SK-MEL-5 (cell line): ENCODE data around the gene IL1RAPL2. TPM values are rescaled to one million over a fixed set of nuclear protein-coding genes. Genes with fewer than 3 reads are reported as not detected.
"Not testable (repeated sequence)": the region's sequence is repeated elsewhere in the genome, so short reads cannot be mapped to it uniquely, and the experiment has no call there.

Experiments used
- DNase-seq: peaks from one replicate; pipeline ENCODE4 v3.0.0-alpha.2; 2016; ENCODE audit warnings: low read depth, low spot score
- in situ Hi-C: cut with HindIII; loops from 2 replicates; pipeline ENCODE4 v1.10.0; 2016; ENCODE audit warnings: low sequenced_read_pairs, high pct_unique_total_duplicates, low pct_unique_long_range_greater_than_20kb
- total RNA-seq: library from RNA; depleted of rRNA; stranded (reverse); fragments of >200 nt; shearing (Covaris generic); gene quantifications from 2 replicates; pipeline ENCODE4 v1.2.3, GENCODE V29; 2014

IL1RAPL2 gene
- total RNA-seq, 1 experiment from 2014 or later = not detected

GRCh38 chrX:104762641-104763040 is 196.6 kb downstream of the IL1RAPL2 start:
- no peak for DNase-seq
- in situ Hi-C loops = no loop called here

- no peak for DNase-seq
- in situ Hi-C loops = no loop called here
Measured at GRCh38 chrX:104789784-104790183, 223.8 kb downstream of the IL1RAPL2 start.

- in situ Hi-C loops = no loop called here
- no peak for DNase-seq
Measured at GRCh38 chrX:104795804-104796203, 229.8 kb downstream of the IL1RAPL2 start.

- no peak for DNase-seq
- in situ Hi-C loops = no loop called here
Measured at GRCh38 chrX:104803219-104803618, 237.2 kb downstream of the IL1RAPL2 start.

- in situ Hi-C loops = no loop called here
- DNase-seq = no peak
Measured at GRCh38 chrX:104806346-104806745, 240.3 kb downstream of the IL1RAPL2 start.

GRCh38 chrX:104833401-104833800 is 267.4 kb downstream of the IL1RAPL2 start:
- no peak for DNase-seq
- in situ Hi-C loops = no loop called here

GRCh38 chrX:104842646-104843045 is 276.6 kb downstream of the IL1RAPL2 start:
- no peak for DNase-seq
- in situ Hi-C loops = no loop called here

GRCh38 chrX:104852241-104852640 is 286.2 kb downstream of the IL1RAPL2 start:
- in situ Hi-C loops = no loop called here
- DNase-seq = no peak

DNA sequence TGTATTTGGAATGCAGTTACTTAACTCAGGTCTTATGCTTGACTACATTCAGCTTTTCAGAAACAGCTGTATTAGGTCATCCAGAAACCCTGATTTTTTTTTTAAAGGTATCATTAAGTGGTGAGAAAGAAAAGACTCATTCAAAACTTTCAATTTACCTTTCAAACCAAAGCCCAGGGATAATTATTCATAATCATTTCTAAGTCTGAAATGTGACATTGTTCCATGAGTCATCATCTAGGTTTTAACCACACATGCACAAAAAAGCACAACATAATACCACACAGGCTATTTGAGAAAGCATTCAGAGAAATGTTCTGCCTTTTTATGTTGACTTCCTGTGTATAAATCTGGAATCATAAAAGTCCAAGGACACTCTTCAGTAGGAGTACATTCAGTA is 288.2 kb downstream of the IL1RAPL2 start:
- in situ Hi-C loops = no loop called here

DNA sequence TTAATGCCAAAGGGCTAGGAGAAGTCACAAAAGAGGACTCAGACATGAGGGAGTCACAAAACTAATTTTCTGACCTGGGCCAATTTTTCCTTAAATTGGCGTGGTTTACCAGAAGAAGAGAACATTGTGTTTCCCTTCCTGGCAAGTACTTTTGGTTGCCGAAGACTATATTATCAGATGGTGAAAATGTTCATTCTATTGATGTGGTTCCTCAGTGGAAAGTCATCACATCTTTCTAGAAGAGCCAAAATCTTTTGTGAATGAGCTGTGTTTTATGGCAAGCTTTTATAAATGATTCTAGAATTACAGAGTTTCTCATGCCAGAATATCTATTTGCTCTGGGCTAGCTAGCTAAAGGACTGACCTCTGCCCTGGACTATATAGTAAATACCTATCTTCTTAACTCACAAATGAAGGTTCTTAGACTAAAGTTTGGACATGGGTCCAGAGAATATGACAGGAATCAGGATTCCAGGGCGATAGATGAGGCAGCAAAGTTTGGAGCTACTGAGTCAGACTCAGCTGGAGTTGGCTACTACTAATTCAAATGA is 288.9 kb downstream of the IL1RAPL2 start:
- in situ Hi-C loops = no loop called here
- no peak for DNase-seq

More for the DNA sequence above, 288.2 kb downstream of the IL1RAPL2 start:
- DNase-seq = peak; percentile 26

DNA sequence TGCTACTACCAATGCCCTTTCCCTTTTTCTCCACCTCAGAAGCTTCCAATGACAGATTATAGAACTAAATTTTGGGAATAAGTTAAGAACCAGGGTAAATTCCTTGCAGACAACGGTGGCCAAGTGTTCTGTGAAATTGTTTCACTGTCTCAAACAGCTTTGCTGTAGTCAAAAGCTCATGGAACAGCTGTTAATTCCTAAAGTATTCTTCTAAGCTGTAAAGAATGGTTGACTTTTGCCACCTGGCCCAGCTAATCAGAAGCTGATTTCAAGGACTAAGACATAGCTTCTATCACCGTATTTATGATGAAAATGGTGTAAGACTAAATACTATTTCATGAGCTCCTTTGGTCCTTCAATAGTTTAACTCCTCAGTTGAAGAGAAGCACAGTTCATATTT is 297.5 kb downstream of the IL1RAPL2 start:
- in situ Hi-C loops = no loop called here
- no peak for DNase-seq

DNA sequence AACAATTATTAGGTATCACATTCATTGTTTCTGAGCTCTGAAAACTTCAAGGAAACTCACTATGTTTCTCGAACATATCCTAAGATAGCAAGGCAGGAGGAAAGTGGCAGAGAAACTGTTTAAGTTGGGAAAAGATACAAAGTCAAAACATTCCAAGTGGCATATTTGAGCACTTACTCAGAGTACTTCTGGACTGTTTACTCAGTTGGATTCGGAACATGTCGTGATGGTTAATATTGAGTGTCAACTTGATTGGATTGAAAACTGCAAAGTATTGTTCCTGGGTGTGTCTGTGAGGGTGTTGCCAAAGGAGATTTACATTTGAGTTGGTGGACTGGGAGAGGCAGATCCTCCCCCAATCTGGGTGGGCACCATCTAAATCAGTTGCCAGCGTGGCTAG is 298.3 kb downstream of the IL1RAPL2 start:
- no peak for DNase-seq
- in situ Hi-C loops = no loop called here

- in situ Hi-C loops = no loop called here
- DNase-seq = no peak
Measured at GRCh38 chrX:104877504-104877903, 311.5 kb downstream of the IL1RAPL2 start.

- in situ Hi-C loops = no loop called here
- no peak for DNase-seq
Measured at GRCh38 chrX:104902070-104902469, 336.1 kb downstream of the IL1RAPL2 start.

GRCh38 chrX:104909694-104910093 is 343.7 kb downstream of the IL1RAPL2 start:
- DNase-seq, in situ Hi-C loops: not testable (repeated sequence)

DNA sequence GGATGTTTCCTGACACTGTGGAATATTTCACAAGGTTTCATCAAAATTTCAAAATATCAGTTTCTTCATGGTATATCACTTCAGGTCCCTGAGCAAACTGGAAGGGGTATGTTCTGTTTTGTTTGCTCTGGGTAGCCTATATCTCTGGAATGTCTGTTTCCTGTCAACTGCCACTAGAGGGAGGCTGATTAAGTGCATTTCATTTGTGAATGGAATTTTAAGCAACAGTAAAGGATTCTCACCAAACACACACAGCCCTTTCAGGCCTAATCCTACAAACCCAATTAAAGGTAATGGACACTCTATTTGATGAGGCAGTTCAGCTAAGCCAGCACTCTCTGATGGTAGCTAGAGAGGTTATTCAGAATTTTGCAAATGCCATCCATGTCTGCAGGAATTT is 347.3 kb downstream of the IL1RAPL2 start:
- peak; percentile 36 for DNase-seq
- in situ Hi-C loops = no loop called here

DNA sequence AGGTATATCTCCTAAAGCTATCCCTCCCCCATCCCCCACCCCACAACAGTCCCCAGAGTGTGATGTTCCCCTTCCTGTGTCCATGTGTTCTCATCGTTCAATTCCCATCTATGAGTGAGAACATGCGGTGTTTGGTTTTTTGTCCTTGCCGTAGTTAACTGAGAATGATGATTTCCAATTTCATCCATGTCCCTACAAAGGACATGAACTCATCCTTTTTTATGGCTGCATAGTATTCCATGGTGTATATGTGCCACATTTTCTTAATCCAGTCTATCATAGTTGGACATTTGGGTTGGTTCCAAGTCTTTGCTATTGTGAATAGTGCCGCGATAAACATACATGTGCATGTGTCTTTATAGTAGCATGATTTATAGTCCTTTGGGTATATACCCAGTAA is 348.7 kb downstream of the IL1RAPL2 start:
- DNase-seq, in situ Hi-C loops: not testable (repeated sequence)

DNA sequence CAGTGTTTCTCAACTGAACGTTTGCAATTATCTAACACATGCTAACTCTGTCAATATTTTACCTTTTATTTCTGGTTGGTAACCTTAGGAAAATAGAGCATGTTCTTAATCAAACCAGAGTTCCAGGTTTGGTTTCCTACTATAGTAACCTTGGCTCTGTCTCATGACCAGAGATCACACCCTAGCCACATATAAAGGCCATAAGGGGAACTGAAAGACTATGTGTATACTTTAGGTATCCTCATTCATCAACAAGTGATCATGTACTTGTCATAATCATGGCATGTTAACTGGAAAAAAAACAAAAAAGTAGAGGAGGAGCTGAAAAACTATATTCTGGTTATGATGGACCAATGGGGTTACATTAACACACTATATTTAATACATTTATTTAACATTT is 352.1 kb downstream of the IL1RAPL2 start:
- in situ Hi-C loops = no loop called here
- DNase-seq = no peak

DNA sequence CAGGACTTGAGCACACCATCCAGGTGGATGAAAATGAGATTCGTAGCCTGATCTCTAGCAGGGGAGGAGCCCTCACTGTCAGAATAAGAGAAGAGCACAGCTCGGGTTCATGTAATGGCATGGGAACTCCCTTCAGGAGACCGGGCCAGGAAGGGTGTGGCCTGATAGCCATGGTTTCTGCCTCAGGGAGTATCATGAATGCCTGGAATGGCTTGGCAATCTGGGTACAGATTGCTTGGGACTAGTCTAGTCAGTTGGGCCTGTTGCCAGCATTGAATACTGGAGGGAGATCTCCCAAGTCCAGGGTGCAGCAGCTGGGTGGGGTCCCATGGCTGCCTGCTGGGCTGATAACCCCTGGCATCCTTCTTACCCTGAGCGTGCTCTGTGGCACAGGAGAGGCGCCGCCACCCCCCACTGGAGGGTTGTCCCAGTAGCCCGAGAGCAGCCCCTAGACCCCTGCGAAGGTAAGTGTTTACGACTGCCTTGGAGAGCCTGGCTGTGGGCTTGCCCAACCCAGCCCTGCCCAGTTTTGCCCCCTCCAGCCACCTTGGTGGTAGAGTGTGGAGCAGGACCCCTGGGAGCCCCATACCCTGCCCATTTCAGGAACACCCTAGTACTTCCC is 355.7 kb downstream of the IL1RAPL2 start:
- in situ Hi-C loops = no loop called here
- DNase-seq = no peak
